Measurements from ENCODE around the gene FAM131B.

The FAM131B gene

GRCh38 chr7:143362131-143363015, at the start of gene FAM131B:
Gene FAM131B (minus strand): TSS chr7:143362713. CDS start chr7:143362603, 110 bp downstream.
- DNase-seq (ENCODE audit: insufficient read length, low spot score) (no peak), FAIRE-seq (no peak)
- TF ChIP-seq, protein P1, sequence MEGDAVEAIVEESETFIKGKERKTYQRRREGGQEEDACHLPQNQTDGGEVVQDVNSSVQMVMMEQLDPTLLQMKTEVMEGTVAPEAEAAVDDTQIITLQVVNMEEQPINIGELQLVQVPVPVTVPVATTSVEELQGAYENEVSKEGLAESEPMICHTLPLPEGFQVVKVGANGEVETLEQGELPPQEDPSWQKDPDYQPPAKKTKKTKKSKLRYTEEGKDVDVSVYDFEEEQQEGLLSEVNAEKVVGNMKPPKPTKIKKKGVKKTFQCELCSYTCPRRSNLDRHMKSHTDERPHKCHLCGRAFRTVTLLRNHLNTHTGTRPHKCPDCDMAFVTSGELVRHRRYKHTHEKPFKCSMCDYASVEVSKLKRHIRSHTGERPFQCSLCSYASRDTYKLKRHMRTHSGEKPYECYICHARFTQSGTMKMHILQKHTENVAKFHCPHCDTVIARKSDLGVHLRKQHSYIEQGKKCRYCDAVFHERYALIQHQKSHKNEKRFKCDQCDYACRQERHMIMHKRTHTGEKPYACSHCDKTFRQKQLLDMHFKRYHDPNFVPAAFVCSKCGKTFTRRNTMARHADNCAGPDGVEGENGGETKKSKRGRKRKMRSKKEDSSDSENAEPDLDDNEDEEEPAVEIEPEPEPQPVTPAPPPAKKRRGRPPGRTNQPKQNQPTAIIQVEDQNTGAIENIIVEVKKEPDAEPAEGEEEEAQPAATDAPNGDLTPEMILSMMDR (IDR thresholded peaks at IDR 0.05; ENCODE audit: insufficient read depth, missing control alignments): no peak

GRCh38 chr7:143411976-143412708, 49.6 kb upstream of the FAM131B start:
- no peak for FAIRE-seq
- TF ChIP-seq, protein P1 (IDR thresholded peaks at IDR 0.05; ENCODE audit: insufficient read depth, missing control alignments): no peak
- DNase-seq (ENCODE audit: insufficient read length, low spot score): no peak

DNA sequence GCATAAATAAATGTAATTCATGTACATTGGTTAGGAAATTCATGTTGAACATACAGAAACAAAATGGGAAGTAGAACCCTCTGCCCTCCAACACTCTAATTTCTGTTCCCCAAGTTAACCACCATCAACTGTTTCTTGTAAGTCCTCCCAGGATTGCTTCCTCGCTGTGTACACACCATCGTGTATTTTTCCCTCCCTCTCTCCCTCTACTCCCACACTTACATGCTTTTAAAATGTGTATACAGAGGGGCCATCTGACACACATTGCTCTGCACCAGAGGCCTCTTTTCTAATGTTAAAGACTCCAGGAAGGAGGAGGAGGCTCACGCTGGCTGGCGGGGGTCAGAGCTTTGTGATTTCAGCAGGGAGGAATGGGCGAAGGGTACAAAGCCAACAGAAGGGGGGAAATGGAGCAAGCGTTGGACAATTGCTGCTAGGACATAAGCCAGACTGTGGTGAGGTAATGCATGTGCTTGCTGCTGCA, 48.0 kb upstream of the FAM131B start:
- DNase-seq (ENCODE audit: insufficient read length, low spot score) (no peak), FAIRE-seq (no peak)
- TF ChIP-seq, protein P1 (IDR thresholded peaks at IDR 0.05; ENCODE audit: insufficient read depth, missing control alignments): no peak

GRCh38 chr7:143408686-143409561, 46.4 kb upstream of the FAM131B start, which contains the start of gene EPHA1:
Gene EPHA1 (minus strand): TSS chr7:143408856. CDS start chr7:143408805, 51 bp downstream.
- DNase-seq (ENCODE audit: insufficient read length, low spot score) (no peak), FAIRE-seq (no peak)
- TF ChIP-seq, protein P1 (IDR thresholded peaks at IDR 0.05; ENCODE audit: insufficient read depth, missing control alignments): peak; percentile 21

DNA sequence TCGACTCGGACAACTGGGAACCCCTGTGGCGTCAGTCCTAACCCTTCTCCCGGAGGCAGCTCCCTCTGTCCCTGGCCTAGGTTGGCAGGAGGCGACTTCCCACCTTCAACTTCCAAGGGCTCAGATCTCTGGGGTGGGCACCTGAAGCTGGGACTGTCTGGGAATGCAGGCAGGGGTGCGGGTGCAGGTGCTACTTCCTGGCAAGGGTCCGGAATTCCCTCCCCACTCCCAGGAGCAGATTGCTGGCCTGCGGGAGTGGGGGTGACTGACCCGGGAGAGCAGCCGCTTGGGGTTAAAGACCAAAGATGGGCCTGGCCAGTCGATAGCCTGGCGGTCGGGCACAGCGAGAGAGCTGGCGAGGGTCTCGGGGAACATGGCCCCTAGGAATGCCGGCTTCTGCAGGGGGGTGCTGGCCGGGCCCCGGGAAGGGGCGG, 45.8 kb upstream of the FAM131B start:
- DNase-seq (ENCODE audit: insufficient read length, low spot score): no peak
- FAIRE-seq: no peak

More for the DNA sequence above, 45.8 kb upstream of the FAM131B start:
- TF ChIP-seq, protein P1 (IDR thresholded peaks at IDR 0.05; ENCODE audit: insufficient read depth, missing control alignments): no peak
